ENCODE measurements around the gene PIK3C2G. TPM values are rescaled to one million over a fixed set of nuclear protein-coding genes. Genes with fewer than 3 reads are reported as not detected.

The PIK3C2G gene
- polyA plus RNA-seq, 1 of the 3 experiments (the other 2 are of a cell fraction), result 0.02 TPM

GRCh38 chr12:18361433-18361832, 100.1 kb downstream of the PIK3C2G start:
- Histone ChIP-seq H3K9ac (no peak overlapping the region), H3K36me3 (replicated peaks in 1 of 2; ENCODE audit: control insufficient read depth in 1 of 2, insufficient read depth in 2 of 2, low read length in 1 of 2) (no peaks in the 10 kb centered on the region), H3K4me3 (ENCODE audit: low read depth in 2 of 2, low read length in 1 of 2) (no peak overlapping the region), H3K4me1 (ENCODE audit: control insufficient read depth in 1 of 2, insufficient read depth in 2 of 2, low read depth in 1 of 2, low read length in 1 of 2) (no peaks in the 10 kb centered on the region), H2AFZ (ENCODE audit: low read depth) (no peak overlapping the region), H3K9me3 (no peaks in the 10 kb centered on the region), H3K27ac (ENCODE audit: low read depth in 2 of 2, low read length in 1 of 2) (no peak overlapping the region), H3K4me2 (no peak overlapping the region), H3K79me2 (ENCODE audit: insufficient read depth) (no peaks in the 10 kb centered on the region), H3K9me2 (no peaks in the 10 kb centered on the region), H3K27me3 (ENCODE audit: insufficient read depth) (no peaks in the 10 kb centered on the region), H3F3A (replicated peaks; ENCODE audit: insufficient read depth) (peaks cover 3% of the 10 kb centered on the region), H4K20me1 (ENCODE audit: insufficient read depth) (no peaks in the 10 kb centered on the region)
- TF ChIP-seq EP300 (IDR thresholded peaks at IDR 0.05; ENCODE audit: borderline replicate concordance in 1 of 2, low read depth in 1 of 2, low read length in 1 of 2) (no peak), REST (IDR thresholded peaks at IDR 0.05; ENCODE audit: low read depth, low read length) (no peak), EZH2phosphoT487 (IDR thresholded peaks at IDR 0.05; ENCODE audit: borderline replicate concordance, low read depth) (no peak), RAD21 (IDR thresholded peaks at IDR 0.05; ENCODE audit: low read length) (no peak), JUND (IDR thresholded peaks at IDR 0.05) (no peak), POLR2AphosphoS5 (IDR thresholded peaks at IDR 0.05; ENCODE audit: low read depth, low read length) (no peak), PBX3 (IDR thresholded peaks at IDR 0.05) (no peak), TEAD4 (IDR thresholded peaks at IDR 0.05; ENCODE audit: borderline replicate concordance, insufficient read depth) (no peak), MXI1 (IDR thresholded peaks at IDR 0.05; ENCODE audit: low read depth, low read length) (no peak), FOSL2 (IDR thresholded peaks at IDR 0.05; ENCODE audit: borderline replicate concordance, low read depth) (no peak)
- ChIA-PET POLR2A (no interaction called here), CTCF (no interaction called here)
- no peak for DNase-seq

GRCh38 chr12:18363321-18363720, 102.0 kb downstream of the PIK3C2G start:
- H3K4me3 ChIP-seq (ENCODE audit: low read depth in 2 of 2, low read length in 1 of 2), result no peak overlapping the region
- H4K20me1 ChIP-seq (ENCODE audit: insufficient read depth), result no peaks in the 10 kb centered on the region
- H3K9me3 ChIP-seq, result no peaks in the 10 kb centered on the region
- H3K4me2 ChIP-seq, result no peak overlapping the region
- no peaks in the 10 kb centered on the region for H3K79me2 ChIP-seq (ENCODE audit: insufficient read depth)
- CTCF ChIA-PET, result interaction anchor here (1.0 kb wide), 1 partner anchor 113 kb away, joined by 3 read pairs; no protein-coding TSS in a partner anchor
- no peaks in the 10 kb centered on the region for H3F3A ChIP-seq (replicated peaks; ENCODE audit: insufficient read depth)
- no peak overlapping the region for H3K27ac ChIP-seq (ENCODE audit: low read depth in 2 of 2, low read length in 1 of 2)
- no peak overlapping the region for H3K9ac ChIP-seq
- no peaks in the 10 kb centered on the region for H3K27me3 ChIP-seq (ENCODE audit: insufficient read depth)
- WGBS (ENCODE audit: low lambda C conversion rate), result 16% methylated on average over 2 of the region's 2 CpGs
- H3K4me1 ChIP-seq (ENCODE audit: control insufficient read depth in 1 of 2, insufficient read depth in 2 of 2, low read depth in 1 of 2, low read length in 1 of 2), result no peaks in the 10 kb centered on the region
- no peaks in the 10 kb centered on the region for H3K36me3 ChIP-seq (replicated peaks in 1 of 2; ENCODE audit: control insufficient read depth in 1 of 2, insufficient read depth in 2 of 2, low read length in 1 of 2)
- POLR2A ChIA-PET, result no interaction called here
- DNase-seq, result no peak
- H2AFZ ChIP-seq (ENCODE audit: low read depth), result no peak overlapping the region
- no peaks in the 10 kb centered on the region for H3K9me2 ChIP-seq
- TF ChIP-seq PBX3 (IDR thresholded peaks at IDR 0.05), result no peak
- no peak for TF ChIP-seq CHD2 (IDR thresholded peaks at IDR 0.05; ENCODE audit: low read length, partially characterized antibody)
- no peak for TF ChIP-seq REST (IDR thresholded peaks at IDR 0.05; ENCODE audit: low read depth, low read length)
- no peak for TF ChIP-seq TAF1 (IDR thresholded peaks at IDR 0.05; ENCODE audit: borderline replicate concordance, low read depth, low read length)
- TF ChIP-seq POLR2AphosphoS5 (IDR thresholded peaks at IDR 0.05; ENCODE audit: low read depth, low read length), result no peak
- TF ChIP-seq IRF3 (IDR thresholded peaks at IDR 0.05; ENCODE audit: low read depth, low read length), result no peak
- no peak for TF ChIP-seq YY1 (IDR thresholded peaks at IDR 0.05; ENCODE audit: low read depth)
- no peak for TF ChIP-seq MXI1 (IDR thresholded peaks at IDR 0.05; ENCODE audit: low read depth, low read length)

Data from SK-N-SH (cell line).